Amniotic epithelial cell (primary cell): ENCODE data around the gene GALNTL6.
A peak's percentile ranks its signal among the peaks of the same experiment; 100 is the strongest.
"Not testable (repeated sequence)": the region's sequence is repeated elsewhere in the genome, so short reads cannot be mapped to it uniquely, and the experiment has no call there.

Experiments
- DNase-seq: peaks from one replicate; pipeline ENCODE4 v3.0.0-alpha.2; 2010; ENCODE audit warnings: low read depth

The GALNTL6 gene

GRCh38 chr4:172379834-172380233 lies 566.6 kb downstream of the GALNTL6 start:
- DNase-seq: no peak

GRCh38 chr4:172390331-172390730 lies 577.1 kb downstream of the GALNTL6 start:
- DNase-seq: no peak

- no peak for DNase-seq
These were observed 579.5 kb downstream of the GALNTL6 start for GRCh38 chr4:172392741-172393140.

- no peak for DNase-seq
These were observed 580.0 kb downstream of the GALNTL6 start for GRCh38 chr4:172393220-172393619.

GRCh38 chr4:172404676-172405075 lies 591.5 kb downstream of the GALNTL6 start:
- DNase-seq: no peak

GRCh38 chr4:172410363-172410762 lies 597.2 kb downstream of the GALNTL6 start:
- DNase-seq: no peak

GRCh38 chr4:172411149-172411548 lies 597.9 kb downstream of the GALNTL6 start:
- no peak for DNase-seq

GRCh38 chr4:172412851-172413580 lies 599.8 kb downstream of the GALNTL6 start:
- no peak for DNase-seq

GRCh38 chr4:172428979-172429378 lies 615.8 kb downstream of the GALNTL6 start:
- not testable (repeated sequence) for DNase-seq

- no peak for DNase-seq
These were observed 667.3 kb downstream of the GALNTL6 start for GRCh38 chr4:172480471-172480870.

GRCh38 chr4:172481802-172482508 lies 668.8 kb downstream of the GALNTL6 start:
- DNase-seq: no peak

- no peak for DNase-seq
These were observed 671.8 kb downstream of the GALNTL6 start for GRCh38 chr4:172485007-172485406.

- no peak for DNase-seq
These were observed 673.3 kb downstream of the GALNTL6 start for GRCh38 chr4:172486531-172486930.

GRCh38 chr4:172489861-172490260 lies 676.7 kb downstream of the GALNTL6 start:
- no peak for DNase-seq

GRCh38 chr4:172495769-172496168 lies 682.6 kb downstream of the GALNTL6 start:
- no peak for DNase-seq

- no peak for DNase-seq
These were observed 684.1 kb downstream of the GALNTL6 start for GRCh38 chr4:172497321-172497720.

GRCh38 chr4:172514011-172514410 lies 700.8 kb downstream of the GALNTL6 start:
- no peak for DNase-seq

GRCh38 chr4:172514801-172515200 lies 701.6 kb downstream of the GALNTL6 start:
- DNase-seq: no peak

GRCh38 chr4:172515266-172515879 lies 702.2 kb downstream of the GALNTL6 start:
- peak; percentile 0 for DNase-seq

GRCh38 chr4:172517391-172517790 lies 704.2 kb downstream of the GALNTL6 start:
- no peak for DNase-seq

GRCh38 chr4:172521248-172521647 lies 708.0 kb downstream of the GALNTL6 start:
- no peak for DNase-seq

GRCh38 chr4:172521680-172522079 lies 708.5 kb downstream of the GALNTL6 start:
- DNase-seq: no peak

GRCh38 chr4:172543249-172543648 lies 730.0 kb downstream of the GALNTL6 start:
- DNase-seq: no peak
